IPS-15b (cell line): ENCODE measurements around the gene STKLD1.
A peak's percentile ranks its signal among the peaks of the same experiment; 100 is the strongest.

Experiments used
- H3K27me3 ChIP-seq: one replicate; pipeline ENCODE4 v1.6.1; 2013; ENCODE audit warnings: low read length; ENCODE audit not compliant: control insufficient read depth, insufficient read depth
- H3K36me3 ChIP-seq: one replicate; pipeline ENCODE4 v1.6.1; 2013; ENCODE audit warnings: low read length; ENCODE audit not compliant: control insufficient read depth, insufficient read depth
- H3K4me1 ChIP-seq: one replicate; pipeline ENCODE4 v1.6.1; 2013; ENCODE audit warnings: mild to moderate bottlenecking, low read length; ENCODE audit not compliant: control insufficient read depth, insufficient read depth
- H3K4me3 ChIP-seq: one replicate; pipeline ENCODE4 v1.5.1; 2013; ENCODE audit warnings: low read depth, low read length
- H3K9ac ChIP-seq: one replicate; pipeline ENCODE4 v1.6.1; 2013; ENCODE audit warnings: low read depth, mild to moderate bottlenecking, low read length
- H3K9me3 ChIP-seq: one replicate; pipeline ENCODE4 v1.6.1; 2013; ENCODE audit warnings: mild to moderate bottlenecking, low read length; ENCODE audit not compliant: control insufficient read depth, insufficient read depth

STKLD1 gene

DNA sequence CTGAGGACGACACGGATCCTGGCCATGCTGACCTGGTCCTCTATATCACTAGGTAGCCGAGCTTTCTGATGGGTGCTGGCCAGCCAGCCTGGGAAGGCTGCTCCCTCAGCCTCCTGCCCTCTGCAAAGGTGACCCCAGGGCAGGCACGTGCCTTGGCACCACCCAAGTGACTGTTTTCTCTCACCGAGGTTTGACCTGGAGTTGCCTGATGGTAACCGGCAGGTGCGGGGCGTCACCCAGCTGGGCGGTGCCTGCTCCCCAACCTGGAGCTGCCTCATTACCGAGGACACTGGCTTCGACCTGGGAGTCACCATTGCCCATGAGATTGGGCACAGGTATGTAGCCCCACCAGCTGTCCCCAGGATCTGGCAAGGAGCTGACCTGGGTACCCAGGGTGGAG, 49.8 kb downstream of the STKLD1 start:
- H3K36me3 ChIP-seq, result no peaks in the 10 kb centered on the region
- H3K4me1 ChIP-seq, result no peaks in the 10 kb centered on the region
- peaks cover 9% of the 10 kb centered on the region for H3K27me3 ChIP-seq
- H3K9me3 ChIP-seq, result no peaks in the 10 kb centered on the region
- no peak overlapping the region for H3K4me3 ChIP-seq
- no peak overlapping the region for H3K9ac ChIP-seq

DNA sequence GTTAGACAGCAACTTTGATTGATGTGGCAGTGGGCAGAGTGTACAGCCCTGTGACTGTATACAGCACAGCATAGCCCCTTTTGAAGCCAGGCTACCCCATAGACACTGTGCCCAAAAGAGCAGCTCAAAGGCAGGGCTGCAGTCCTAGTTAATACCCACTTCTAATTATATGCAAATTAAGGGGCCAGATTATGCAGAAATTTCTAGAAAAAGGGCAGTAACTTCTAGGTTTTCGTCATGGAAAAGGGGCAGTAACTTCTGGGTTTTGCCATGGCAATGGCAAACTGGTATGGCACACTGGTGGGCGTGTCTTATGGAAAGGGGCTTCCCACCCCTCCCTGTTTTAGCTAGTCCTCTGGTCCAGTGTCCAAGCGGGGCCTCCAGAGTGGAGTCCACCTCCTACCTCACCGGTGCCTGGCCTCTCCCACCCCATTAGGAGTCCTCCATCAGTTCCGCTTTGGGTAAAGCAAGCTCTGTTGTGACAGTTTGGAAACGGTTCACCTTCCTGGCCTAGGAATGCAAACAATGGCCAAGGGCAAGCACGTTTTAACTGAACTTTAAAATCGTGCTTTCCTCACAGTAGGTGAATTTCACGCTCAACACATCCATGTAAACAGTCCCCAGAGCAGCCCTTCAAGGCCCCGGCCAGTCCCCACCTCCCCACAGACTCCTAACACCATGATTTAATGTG, 51.6 kb downstream of the STKLD1 start:
- Histone ChIP-seq H3K9me3 (no peaks in the 10 kb centered on the region), H3K4me3 (peak overlapping the region; percentile 58), H3K36me3 (peaks cover 2% of the 10 kb centered on the region), H3K27me3 (peaks cover 9% of the 10 kb centered on the region), H3K4me1 (no peaks in the 10 kb centered on the region), H3K9ac (peak overlapping the region; percentile 26)

DNA sequence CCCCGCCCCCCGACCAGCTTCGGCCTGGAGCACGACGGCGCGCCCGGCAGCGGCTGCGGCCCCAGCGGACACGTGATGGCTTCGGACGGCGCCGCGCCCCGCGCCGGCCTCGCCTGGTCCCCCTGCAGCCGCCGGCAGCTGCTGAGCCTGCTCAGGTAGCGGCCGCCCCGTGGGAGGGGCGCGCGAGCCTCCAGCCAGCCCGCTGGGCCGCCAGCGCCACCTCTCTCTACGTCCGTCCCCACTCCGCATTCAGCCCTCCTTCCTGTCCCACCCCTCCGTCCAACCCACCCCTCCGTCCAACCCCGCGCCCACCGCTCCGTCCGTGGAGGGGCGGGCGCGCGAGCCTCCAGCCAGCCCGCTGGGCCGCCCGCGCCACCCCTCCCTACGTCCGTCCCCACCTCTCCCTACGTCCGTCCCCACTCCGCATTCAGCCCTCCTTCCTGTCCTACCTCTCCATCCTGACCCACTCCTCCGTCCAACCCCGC, 52.5 kb downstream of the STKLD1 start:
- Histone ChIP-seq H3K4me1 (no peaks in the 10 kb centered on the region), H3K9me3 (no peaks in the 10 kb centered on the region), H3K27me3 (peaks cover 9% of the 10 kb centered on the region), H3K9ac (no peak overlapping the region), H3K36me3 (peaks cover 2% of the 10 kb centered on the region), H3K4me3 (peak overlapping the region; percentile 52)

DNA sequence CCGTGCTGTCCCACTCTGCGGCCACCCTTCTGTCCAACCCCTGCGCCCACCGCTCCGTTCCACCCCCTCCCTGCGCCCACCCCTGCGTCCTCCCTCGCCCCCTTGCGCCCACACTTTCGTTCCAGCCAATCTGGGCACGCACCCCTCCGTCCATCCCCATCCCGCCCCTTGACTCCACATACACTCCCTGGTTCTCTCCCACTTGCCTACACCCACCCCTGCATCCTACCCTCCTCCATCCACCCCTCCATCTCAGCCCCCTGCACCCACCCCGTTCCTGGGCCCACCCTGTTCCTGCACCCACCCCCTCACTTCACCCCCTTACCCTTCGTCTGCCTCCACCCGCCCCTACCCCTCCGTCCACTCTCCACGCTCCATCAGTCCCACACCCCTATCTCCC, 53.0 kb downstream of the STKLD1 start:
- H3K9ac ChIP-seq, result no peak overlapping the region
- peak overlapping the region; percentile 52 for H3K4me3 ChIP-seq
- H3K27me3 ChIP-seq, result peaks cover 9% of the 10 kb centered on the region
- H3K4me1 ChIP-seq, result no peaks in the 10 kb centered on the region
- H3K36me3 ChIP-seq, result peaks cover 2% of the 10 kb centered on the region
- H3K9me3 ChIP-seq, result no peaks in the 10 kb centered on the region

DNA sequence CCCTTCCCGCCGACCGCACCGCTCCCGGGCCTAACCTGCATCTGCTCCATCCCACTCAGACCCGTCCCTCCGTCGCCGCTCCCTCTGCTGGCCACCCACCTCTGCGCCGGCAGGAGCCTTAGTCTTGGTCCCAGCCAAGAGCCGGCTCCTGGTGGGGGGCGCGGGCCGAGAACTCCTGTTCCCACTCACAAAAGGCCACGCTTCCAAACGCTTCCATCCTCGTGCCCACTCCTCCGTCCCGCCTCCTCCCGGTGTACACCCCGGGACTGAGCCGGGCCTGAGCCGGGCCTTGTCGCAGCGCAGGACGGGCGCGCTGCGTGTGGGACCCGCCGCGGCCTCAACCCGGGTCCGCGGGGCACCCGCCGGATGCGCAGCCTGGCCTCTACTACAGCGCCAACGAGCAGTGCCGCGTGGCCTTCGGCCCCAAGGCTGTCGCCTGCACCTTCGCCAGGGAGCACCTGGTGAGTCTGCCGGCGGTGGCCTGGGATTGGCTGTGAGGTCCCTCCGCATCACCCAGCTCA, 53.5 kb downstream of the STKLD1 start:
- Histone ChIP-seq H3K9me3 (no peaks in the 10 kb centered on the region), H3K36me3 (peaks cover 2% of the 10 kb centered on the region), H3K9ac (peak overlapping the region; percentile 24), H3K27me3 (peaks cover 9% of the 10 kb centered on the region), H3K4me1 (no peaks in the 10 kb centered on the region), H3K4me3 (peak overlapping the region; percentile 52)

DNA sequence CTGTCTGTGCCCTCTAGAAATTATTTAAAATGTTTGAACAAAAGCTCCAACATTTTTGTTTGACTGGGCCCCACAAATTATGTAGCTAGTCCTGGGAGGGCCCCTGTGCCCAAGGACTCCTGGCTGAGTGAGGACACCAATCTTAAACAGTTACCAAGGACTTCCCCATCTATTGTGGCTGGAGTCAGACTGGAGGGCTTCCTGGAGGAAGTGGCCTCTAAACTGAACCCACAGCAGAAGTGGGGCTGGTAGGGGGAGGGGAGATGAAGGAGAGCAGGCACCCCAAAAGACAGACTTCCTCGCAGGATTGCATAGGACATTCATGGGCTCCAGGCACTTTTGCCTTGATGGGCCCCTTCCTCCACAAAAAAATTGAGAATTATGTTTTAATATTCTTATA, 54.1 kb downstream of the STKLD1 start:
- H3K27me3 ChIP-seq, result peaks cover 9% of the 10 kb centered on the region
- H3K4me1 ChIP-seq, result no peaks in the 10 kb centered on the region
- no peaks in the 10 kb centered on the region for H3K9me3 ChIP-seq
- no peak overlapping the region for H3K9ac ChIP-seq
- H3K36me3 ChIP-seq, result peaks cover 2% of the 10 kb centered on the region
- peak overlapping the region; percentile 52 for H3K4me3 ChIP-seq

DNA sequence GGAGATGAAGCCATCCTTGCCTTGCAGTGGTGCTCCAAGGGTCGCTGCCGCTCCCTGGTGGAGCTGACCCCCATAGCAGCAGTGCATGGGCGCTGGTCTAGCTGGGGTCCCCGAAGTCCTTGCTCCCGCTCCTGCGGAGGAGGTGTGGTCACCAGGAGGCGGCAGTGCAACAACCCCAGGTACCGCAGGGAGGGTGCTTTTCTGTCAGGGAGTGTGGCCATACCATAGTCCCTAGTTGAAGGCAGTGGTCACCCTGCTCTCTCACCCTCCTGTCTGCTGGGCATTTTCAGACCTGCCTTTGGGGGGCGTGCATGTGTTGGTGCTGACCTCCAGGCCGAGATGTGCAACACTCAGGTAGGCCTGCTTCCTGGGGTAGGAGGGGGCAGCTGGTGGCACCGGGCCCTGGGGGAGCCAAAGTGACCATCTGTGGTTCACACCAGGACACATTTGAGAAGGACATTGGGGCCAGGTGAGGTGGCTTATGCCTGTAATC, 57.2 kb downstream of the STKLD1 start:
- Histone ChIP-seq H3K9me3 (no peaks in the 10 kb centered on the region), H3K9ac (no peak overlapping the region), H3K4me3 (no peak overlapping the region), H3K36me3 (peaks cover 2% of the 10 kb centered on the region), H3K4me1 (no peaks in the 10 kb centered on the region), H3K27me3 (peaks cover 4% of the 10 kb centered on the region)

DNA sequence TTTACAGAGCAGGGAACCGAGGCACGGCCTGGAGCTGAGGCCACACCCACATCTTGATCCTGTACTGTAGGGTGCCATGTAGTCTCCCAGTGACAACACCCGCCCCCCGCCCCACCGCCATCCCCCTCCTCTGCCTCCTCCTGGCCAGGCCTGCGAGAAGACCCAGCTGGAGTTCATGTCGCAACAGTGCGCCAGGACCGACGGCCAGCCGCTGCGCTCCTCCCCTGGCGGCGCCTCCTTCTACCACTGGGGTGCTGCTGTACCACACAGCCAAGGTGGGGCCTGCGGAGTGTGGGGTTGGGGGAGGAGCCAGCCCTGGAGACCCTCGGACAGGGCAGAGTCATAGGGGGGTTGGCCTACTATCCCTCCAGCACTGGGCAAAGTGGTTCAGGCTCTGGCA, 60.5 kb downstream of the STKLD1 start:
- Histone ChIP-seq H3K9ac (no peak overlapping the region), H3K4me1 (no peaks in the 10 kb centered on the region), H3K36me3 (peaks cover 2% of the 10 kb centered on the region), H3K9me3 (no peaks in the 10 kb centered on the region), H3K4me3 (no peak overlapping the region), H3K27me3 (no peaks in the 10 kb centered on the region)

DNA sequence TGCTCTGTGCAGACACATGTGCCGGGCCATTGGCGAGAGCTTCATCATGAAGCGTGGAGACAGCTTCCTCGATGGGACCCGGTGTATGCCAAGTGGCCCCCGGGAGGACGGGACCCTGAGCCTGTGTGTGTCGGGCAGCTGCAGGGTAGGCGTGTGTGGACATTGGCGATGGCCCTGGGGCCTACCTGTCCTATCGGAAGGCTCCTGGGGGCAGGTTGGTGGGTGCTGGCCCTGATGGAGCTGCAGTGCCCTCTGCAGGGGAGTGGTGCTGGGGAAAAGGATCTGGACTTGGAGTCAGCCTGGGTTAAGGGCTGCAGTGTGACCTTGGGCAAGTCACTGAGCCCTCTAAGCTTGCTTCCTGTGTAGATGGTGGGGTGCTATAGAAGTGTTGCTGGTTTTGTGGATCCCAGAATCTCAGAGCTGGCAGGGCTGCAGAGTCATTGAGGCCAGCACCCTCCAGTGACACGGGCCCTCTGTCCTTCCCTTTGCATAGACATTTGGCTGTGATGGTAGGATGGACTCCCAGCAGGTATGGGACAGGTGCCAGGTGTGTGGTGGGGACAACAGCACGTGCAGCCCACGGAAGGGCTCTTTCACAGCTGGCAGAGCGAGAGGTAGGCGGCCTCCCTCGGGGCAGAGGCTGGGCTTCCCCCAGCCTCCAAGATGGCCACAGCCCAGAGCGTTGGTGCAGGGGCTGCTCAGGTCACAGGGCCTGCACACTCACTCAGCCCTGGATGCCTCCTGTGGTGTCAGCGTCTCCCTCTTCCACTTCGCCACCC, 61.8 kb downstream of the STKLD1 start:
- no peaks in the 10 kb centered on the region for H3K4me1 ChIP-seq
- H3K27me3 ChIP-seq, result no peaks in the 10 kb centered on the region
- H3K36me3 ChIP-seq, result peaks cover 5% of the 10 kb centered on the region
- no peak overlapping the region for H3K4me3 ChIP-seq
- H3K9ac ChIP-seq, result peak overlapping the region; percentile 24
- no peaks in the 10 kb centered on the region for H3K9me3 ChIP-seq

DNA sequence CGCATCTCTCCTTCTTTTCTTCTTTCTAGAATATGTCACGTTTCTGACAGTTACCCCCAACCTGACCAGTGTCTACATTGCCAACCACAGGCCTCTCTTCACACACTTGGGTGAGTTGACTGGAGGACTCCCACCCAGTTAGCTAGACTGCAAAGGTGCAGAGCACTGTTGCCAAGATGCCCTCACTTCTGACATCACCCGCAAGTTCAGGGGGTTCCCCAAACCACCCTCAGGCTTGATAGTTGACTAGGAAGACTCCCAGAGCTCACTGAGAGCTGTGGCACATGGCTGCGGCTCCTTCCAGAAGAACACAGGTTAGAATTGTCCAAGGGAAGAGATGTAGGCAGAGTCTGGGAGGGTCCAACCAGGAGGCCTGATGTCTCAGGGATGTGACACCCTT, 63.2 kb downstream of the STKLD1 start:
- Histone ChIP-seq H3K36me3 (peaks cover 5% of the 10 kb centered on the region), H3K9me3 (no peaks in the 10 kb centered on the region), H3K27me3 (no peaks in the 10 kb centered on the region), H3K4me3 (no peak overlapping the region), H3K9ac (no peak overlapping the region), H3K4me1 (no peaks in the 10 kb centered on the region)

DNA sequence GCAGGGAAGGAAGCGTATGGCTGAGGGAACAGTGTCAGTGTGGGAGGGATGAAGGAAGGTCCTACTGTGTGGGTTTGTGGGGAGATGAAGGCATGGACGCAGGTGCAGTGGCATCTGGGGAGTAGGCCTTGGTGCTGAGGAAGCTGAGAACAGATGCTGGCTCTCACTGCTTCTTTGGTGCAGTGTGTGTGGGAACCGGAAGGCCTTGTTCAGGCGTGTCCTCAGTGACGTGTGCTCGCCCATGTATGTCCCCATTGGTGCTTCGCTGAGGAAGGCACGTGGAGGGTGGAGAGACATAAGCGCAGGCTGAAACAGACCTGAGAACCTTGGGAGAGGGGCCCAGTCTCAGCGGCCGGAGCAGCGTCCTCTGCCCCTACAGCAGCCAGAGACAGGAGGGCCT, 64.7 kb downstream of the STKLD1 start:
- Histone ChIP-seq H3K9ac (no peak overlapping the region), H3K4me1 (no peaks in the 10 kb centered on the region), H3K27me3 (no peaks in the 10 kb centered on the region), H3K4me3 (no peak overlapping the region), H3K9me3 (no peaks in the 10 kb centered on the region), H3K36me3 (peaks cover 5% of the 10 kb centered on the region)

DNA sequence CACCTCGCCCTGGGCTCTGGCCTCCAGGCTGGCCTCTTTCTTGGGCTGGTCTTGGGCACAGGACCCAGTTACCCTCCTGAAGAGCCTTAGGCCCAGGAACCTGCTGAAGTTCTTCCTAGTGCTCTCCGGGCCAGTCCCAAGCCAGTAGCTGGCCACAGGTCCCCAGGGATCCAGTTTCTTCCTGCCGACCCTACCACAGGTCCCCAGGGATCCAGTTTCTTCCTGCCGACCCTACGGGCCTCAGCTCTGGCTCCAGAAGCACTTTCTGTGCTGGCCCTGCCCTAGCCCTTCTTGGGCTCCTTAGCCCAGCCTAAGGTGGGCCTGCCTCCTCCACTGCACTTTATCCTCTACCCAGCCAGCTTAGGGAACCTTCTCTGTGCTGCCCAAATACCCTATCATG, 65.4 kb downstream of the STKLD1 start:
- peaks cover 5% of the 10 kb centered on the region for H3K36me3 ChIP-seq
- H3K9me3 ChIP-seq, result no peaks in the 10 kb centered on the region
- H3K9ac ChIP-seq, result no peak overlapping the region
- H3K4me1 ChIP-seq, result no peaks in the 10 kb centered on the region
- no peak overlapping the region for H3K4me3 ChIP-seq
- H3K27me3 ChIP-seq, result no peaks in the 10 kb centered on the region
